ENCODE measurements around the gene HSPE1.

GRCh38 chr2:197495433-197496134, 4.6 kb upstream of the HSPE1 start:
- TF ChIP-seq CTCF (IDR thresholded peaks at IDR 0.05; ENCODE audit: poor library complexity, severe bottlenecking), result no peak
- TF ChIP-seq TAF1 (IDR thresholded peaks at IDR 0.05; ENCODE audit: low read depth), result no peak
- no peak for TF ChIP-seq EZH2 (IDR thresholded peaks at IDR 0.05; ENCODE audit: borderline replicate concordance, insufficient read depth, low read length, poor library complexity, severe bottlenecking)

Measured in neural cell (in vitro differentiated cells).